Gastrocnemius medialis (tissue), 4 donors: ENCODE measurements around the gene SLC22A31. TPM values are rescaled to one million over a fixed set of nuclear protein-coding genes. Genes with fewer than 3 reads are reported as not detected.

Source experiments
- ATAC-seq, 2 donors: fragments of 150-250 bp; one replicate each; pipeline ENCODE4 v1.9.1; 2016
- DNase-seq, 2 donors: peaks; one replicate each; pipeline ENCODE4 v3.0.0-alpha.2; 2019
- H3K27ac ChIP-seq, 4 donors: fragments of 200-600 bp; sonication (generic); 1 replicate in 1 of 4; 2 replicates in 3 of 4; pipeline ENCODE4 v1.5.1; 2016 to 2018; ENCODE audit warnings: mild to moderate bottlenecking in 2 of 4, moderate library complexity in 1 of 4
- H3K27me3 ChIP-seq, 3 donors: fragments of 200-600 bp; sonication (generic) in 2 of 3; 1 replicate in 1 of 3; 2 replicates in 2 of 3; pipeline versions ENCODE4 v1.5.1 to v1.6.0; 2016 to 2019; ENCODE audit warnings: mild to moderate bottlenecking in 1 of 3, moderate library complexity in 1 of 3
- H3K36me3 ChIP-seq, 2 donors: fragments of 200-600 bp; sonication (generic) in 1 of 2; one replicate each; pipeline ENCODE4 v1.5.1; 2017 to 2018
- H3K4me1 ChIP-seq, 2 donors: fragments of 200-600 bp; sonication (generic) in 1 of 2; one replicate each; pipeline ENCODE4 v1.5.1; 2016 to 2017; ENCODE audit warnings: mild to moderate bottlenecking in 2 of 2
- H3K4me3 ChIP-seq, 4 donors: fragments of 200-600 bp; sonication (generic) in 3 of 4; 1 replicate in 1 of 4; 2 replicates in 3 of 4; pipeline ENCODE4 v1.5.1; 2016 to 2019; ENCODE audit warnings: mild to moderate bottlenecking in 2 of 4
- H3K9me3 ChIP-seq, 3 donors: fragments of 200-600 bp; sonication (generic) in 2 of 3; 1 replicate in 1 of 3; 2 replicates in 2 of 3; pipeline ENCODE4 v1.5.1; 2016 to 2019
- CTCF ChIP-seq, 5 experiments: fragments of 450-650 bp in 3 of 5; fragments of 200-600 bp in 2 of 5; sonication (generic) in 2 of 5; IDR thresholded peaks in 4 of 5; conservative IDR thresholded peaks in 1 of 5; 1 replicate in 4 of 5; 2 replicates in 1 of 5; pipeline ENCODE4 v1.5.1; 2016 to 2019; ENCODE audit warnings: antibody characterized with exemption in 5 of 5, mild to moderate bottlenecking in 3 of 5, moderate library complexity in 3 of 5
- POLR2A ChIP-seq, 2 donors: fragments of 450-650 bp; IDR thresholded peaks; one replicate each; pipeline ENCODE4 v1.6.1; 2017; ENCODE audit warnings: antibody characterized with exemption in 2 of 2, mild to moderate bottlenecking in 2 of 2, moderate library complexity in 2 of 2
- in situ Hi-C, 4 donors: fragments of 200-750 bp; cut with MboI; loops; one replicate each; pipeline versions ENCODE4 v1.15.0 to v1.8.0; 2017; ENCODE audit warnings: low sequenced_read_pairs in 4 of 4
- intact Hi-C: fragments of 100-400 bp; cut with DNase I; formaldehyde crosslinking; loops from one replicate; pipeline ENCODE4 v1.15.1; 2023; ENCODE audit warnings: low total_unique reads
- total RNA-seq, 4 donors: library from RNA; depleted of rRNA; stranded (reverse); fragments of >200 nt; gene quantifications; one replicate each; pipeline versions ENCODE4 v1.1.0 to v1.2.3, GENCODE V29; 2016

Gene SLC22A31
- total RNA-seq, 4 donors from 2014 or later = not detected

- H3K9me3 ChIP-seq = no peaks in the 10 kb centered on the region
- peaks cover 66 to 71% (median 70%) of the 10 kb centered on the region in 3 donors for H3K27me3 ChIP-seq
- ATAC-seq = no peak
- DNase-seq = no peak
- no peaks in the 10 kb centered on the region for H3K36me3 ChIP-seq
- intact Hi-C loops (no loop called here), in situ Hi-C loops (loop anchor here in 2 of 4 donors (25.0 kb wide), 2 partner anchors 340 to 465 kb away; partner anchors contain the start of genes GALNS (in 1 of the 2), PABPN1L (in 1 of the 2) and TRAPPC2L (in 1 of the 2))
- no peak overlapping the region for H3K27ac ChIP-seq
- TF ChIP-seq POLR2A (IDR thresholded peaks at IDR 0.05) (no peak), CTCF (IDR thresholded peaks at IDR 0.05 in 4 of 5, conservative IDR thresholded peaks at IDR 0.05 in 1 of 5) (no peak)
- no peaks in the 10 kb centered on the region for H3K4me1 ChIP-seq
- peak overlapping the region in 1 of 4 donors; percentile 35 for H3K4me3 ChIP-seq
Measured at GRCh38 chr16:89202422-89203215, 2.3 kb upstream of the SLC22A31 start.

- Histone ChIP-seq H3K27ac (no peak overlapping the region), H3K27me3 (peaks cover 68 to 71% (median 70%) of the 10 kb centered on the region in 3 donors), H3K36me3 (no peaks in the 10 kb centered on the region), H3K9me3 (no peaks in the 10 kb centered on the region), H3K4me3 (peak overlapping the region in 2 of 4 donors; percentile 28 to 35), H3K4me1 (no peaks in the 10 kb centered on the region)
- DNase-seq (peak; percentile 38 to 67), ATAC-seq (peak; percentile 59 to 69)
- intact Hi-C loops (loop anchor here (2.0 kb wide), 1 partner anchor 31 kb away; the partner anchor contains the start of gene CDH15), in situ Hi-C loops (loop anchor here in 2 of 4 donors (25.0 kb wide), 2 partner anchors 339 to 464 kb away; partner anchors contain the start of genes GALNS (in 1 of the 2), PABPN1L (in 1 of the 2) and TRAPPC2L (in 1 of the 2))
- no peak for TF ChIP-seq POLR2A (IDR thresholded peaks at IDR 0.05)
- no peak for TF ChIP-seq CTCF (IDR thresholded peaks at IDR 0.05 in 4 of 5, conservative IDR thresholded peaks at IDR 0.05 in 1 of 5)
Measured at GRCh38 chr16:89201439-89202377, 1.4 kb upstream of the SLC22A31 start.

- DNase-seq (no peak), ATAC-seq (no peak)
- Histone ChIP-seq H3K36me3 (no peaks in the 10 kb centered on the region), H3K4me1 (no peaks in the 10 kb centered on the region), H3K4me3 (no peak overlapping the region), H3K27ac (no peak overlapping the region), H3K27me3 (peaks cover 63 to 69% (median 68%) of the 10 kb centered on the region in 3 donors), H3K9me3 (no peaks in the 10 kb centered on the region)
- no peak for TF ChIP-seq POLR2A (IDR thresholded peaks at IDR 0.05)
- TF ChIP-seq CTCF (IDR thresholded peaks at IDR 0.05 in 4 of 5, conservative IDR thresholded peaks at IDR 0.05 in 1 of 5) = no peak
- intact Hi-C loops (loop anchor here (2.0 kb wide), 1 partner anchor 30 kb away; the partner anchor contains the start of gene CDH15), in situ Hi-C loops (loop anchor here in 2 of 4 donors (25.0 kb wide), 2 partner anchors 339 to 464 kb away; partner anchors contain the start of genes GALNS (in 1 of the 2), PABPN1L (in 1 of the 2) and TRAPPC2L (in 1 of the 2))
Measured at GRCh38 chr16:89200850-89201411, 594 bp upstream of the SLC22A31 start.
